WERI-Rb-1 (cell line): ENCODE data around the gene KCNQ4.

Experiments
- DNase-seq: peaks from one replicate; pipeline ENCODE4 v3.0.0-alpha.2; 2020
- H3K27ac ChIP-seq: fragments of 250-450 bp; sonication (Bioruptor Pico); 2 replicates; pipeline ENCODE4 v1.5.1; 2020; ENCODE audit warnings: mild to moderate bottlenecking, moderate library complexity
- H3K27me3 ChIP-seq: fragments of 250-450 bp; sonication (Bioruptor Pico); 2 replicates; pipeline ENCODE4 v1.5.1; 2021; ENCODE audit warnings: mild to moderate bottlenecking, low read depth, moderate library complexity; ENCODE audit not compliant: insufficient read depth, severe bottlenecking
- H3K36me3 ChIP-seq: fragments of 250-450 bp; sonication (Bioruptor Pico); 2 replicates; pipeline ENCODE4 v1.5.1; 2020; ENCODE audit warnings: mild to moderate bottlenecking, moderate library complexity
- H3K4me3 ChIP-seq: 2 replicates; pipeline ENCODE4 v1.5.1; 2011; ENCODE audit warnings: low read depth, mild to moderate bottlenecking, control low read depth, low read length
- H3K9me3 ChIP-seq: fragments of 250-450 bp; sonication (Bioruptor Pico); 2 replicates; pipeline ENCODE4 v1.5.1; 2021; ENCODE audit warnings: mild to moderate bottlenecking, moderate library complexity; ENCODE audit not compliant: severe bottlenecking
- CTCF ChIP-seq: IDR thresholded peaks from 2 replicates; pipeline ENCODE4 v1.5.1; 2011; ENCODE audit warnings: low read depth, mild to moderate bottlenecking, control low read depth, inconsistent platforms, low read length

The KCNQ4 gene

DNA sequence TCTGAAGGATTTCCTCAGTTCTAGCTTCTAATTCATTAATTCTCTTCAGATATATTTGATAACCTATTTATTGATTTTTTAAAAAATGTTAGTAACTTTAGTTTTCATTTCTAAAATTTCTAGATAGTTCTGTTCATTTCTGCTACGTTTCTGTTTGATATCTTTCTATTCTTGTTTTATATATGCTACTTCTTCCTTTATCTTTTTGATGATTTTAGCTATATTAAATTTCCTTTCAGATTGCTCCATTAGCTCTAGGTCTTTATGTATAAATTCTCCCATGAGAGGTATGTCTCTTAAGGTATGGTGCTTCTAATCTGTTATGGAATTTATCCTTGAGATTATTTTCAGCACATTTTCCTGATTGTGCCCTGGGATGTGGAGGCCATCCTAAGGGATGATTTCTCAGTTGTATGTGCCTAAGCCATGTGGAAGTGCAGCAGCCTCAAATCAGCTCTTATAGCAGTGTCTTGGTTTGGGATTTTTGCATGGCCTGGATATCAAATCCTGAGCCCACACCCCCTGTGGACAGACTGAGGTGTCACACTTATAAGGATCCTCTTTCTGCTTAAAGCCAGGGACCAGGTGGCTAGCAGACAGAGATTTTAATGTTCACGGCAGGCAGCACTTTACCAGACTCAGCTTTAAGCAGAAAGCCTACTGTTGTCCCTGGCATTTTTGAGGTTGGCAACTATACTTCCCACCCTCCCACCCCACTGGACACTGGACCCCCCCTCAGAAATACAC is 6.2 kb upstream of the KCNQ4 start:
- DNase-seq: no peak
- Histone ChIP-seq H3K9me3 (peaks cover 9% of the 10 kb centered on the region), H3K4me3 (no peak overlapping the region), H3K27ac (no peak overlapping the region), H3K36me3 (no peaks in the 10 kb centered on the region), H3K27me3 (peaks cover 3% of the 10 kb centered on the region)
- no peak for TF ChIP-seq CTCF

DNA sequence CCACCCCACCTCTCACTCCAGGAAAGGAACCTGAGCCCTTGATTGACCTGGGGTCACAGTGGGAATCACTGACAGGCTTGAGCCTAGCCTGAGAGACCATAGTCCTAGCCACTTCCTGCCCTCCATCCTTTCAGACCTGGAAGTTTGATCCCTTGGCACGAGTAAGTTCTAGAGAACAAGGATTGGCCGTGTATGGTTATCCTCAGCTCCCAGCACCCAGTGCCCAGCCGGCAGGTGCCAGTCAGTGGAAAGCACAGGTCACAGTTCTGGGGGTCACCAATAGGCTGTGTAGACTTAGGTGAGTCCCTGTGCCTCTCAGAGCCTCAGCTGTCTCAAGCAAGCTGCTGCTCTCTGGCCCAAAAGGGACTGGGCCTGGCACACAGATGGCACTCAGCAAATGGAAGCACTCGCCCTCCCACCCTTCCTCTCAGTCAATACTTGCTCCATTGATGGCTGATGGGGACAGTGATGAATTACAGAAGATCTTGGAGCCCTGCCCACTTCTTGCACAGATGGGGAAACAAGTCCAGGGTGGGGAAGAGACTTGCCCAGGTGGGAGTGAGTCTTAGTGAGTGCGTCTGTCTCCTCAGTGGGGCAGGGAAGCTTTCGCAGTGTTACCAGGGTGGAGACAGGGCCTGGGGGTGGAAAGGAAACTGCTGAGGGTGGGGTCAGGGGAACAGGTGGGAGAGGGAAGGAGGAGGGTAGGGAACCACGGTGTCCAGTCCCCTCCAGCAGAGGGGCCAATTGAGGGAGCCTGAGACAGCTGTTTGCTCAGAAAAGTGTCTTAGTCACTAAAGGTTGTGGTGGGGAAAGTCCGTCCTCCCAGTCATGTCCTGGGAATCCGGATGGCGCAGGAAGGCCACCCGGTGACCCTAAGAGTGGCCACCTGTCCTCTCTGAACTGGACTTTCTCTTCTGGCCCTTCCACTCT is 2.6 kb upstream of the KCNQ4 start:
- peaks cover 9% of the 10 kb centered on the region for H3K9me3 ChIP-seq
- no peak for DNase-seq
- no peaks in the 10 kb centered on the region for H3K36me3 ChIP-seq
- no peak overlapping the region for H3K27ac ChIP-seq
- TF ChIP-seq CTCF: no peak
- no peak overlapping the region for H3K4me3 ChIP-seq
- peaks cover 12% of the 10 kb centered on the region for H3K27me3 ChIP-seq

DNA sequence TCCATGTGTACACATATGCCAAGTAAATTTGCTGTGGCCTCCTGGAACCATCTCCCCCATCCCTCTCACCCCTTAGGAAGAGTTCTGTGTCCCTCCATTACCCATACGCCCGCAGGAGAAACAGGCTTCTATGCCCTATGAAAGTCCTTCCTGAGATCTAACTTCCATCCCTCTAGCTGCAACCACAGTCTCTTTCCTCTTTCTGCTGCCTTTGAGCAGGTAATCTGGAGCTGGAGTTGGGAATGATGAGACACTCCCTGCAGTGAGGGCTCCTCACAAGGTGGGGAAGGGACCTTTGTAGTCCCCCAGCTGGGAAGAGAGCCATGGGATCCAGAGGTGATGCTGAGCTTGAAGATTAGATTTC is 2.0 kb upstream of the KCNQ4 start:
- peaks cover 6% of the 10 kb centered on the region for H3K9me3 ChIP-seq
- no peak for DNase-seq
- no peaks in the 10 kb centered on the region for H3K36me3 ChIP-seq
- H3K27me3 ChIP-seq: peaks cover 12% of the 10 kb centered on the region
- no peak overlapping the region for H3K27ac ChIP-seq
- H3K4me3 ChIP-seq: no peak overlapping the region
- TF ChIP-seq CTCF: no peak

- Histone ChIP-seq H3K9me3 (peaks cover under 1% of the 10 kb centered on the region), H3K27me3 (peaks cover 12% of the 10 kb centered on the region), H3K27ac (no peak overlapping the region), H3K4me3 (peak overlapping the region; percentile 37), H3K36me3 (no peaks in the 10 kb centered on the region)
- TF ChIP-seq CTCF: peak; percentile 57
- DNase-seq: peak; percentile 59
Observed at GRCh38 chr1:40782371-40782956, 1.1 kb upstream of the KCNQ4 start.

DNA sequence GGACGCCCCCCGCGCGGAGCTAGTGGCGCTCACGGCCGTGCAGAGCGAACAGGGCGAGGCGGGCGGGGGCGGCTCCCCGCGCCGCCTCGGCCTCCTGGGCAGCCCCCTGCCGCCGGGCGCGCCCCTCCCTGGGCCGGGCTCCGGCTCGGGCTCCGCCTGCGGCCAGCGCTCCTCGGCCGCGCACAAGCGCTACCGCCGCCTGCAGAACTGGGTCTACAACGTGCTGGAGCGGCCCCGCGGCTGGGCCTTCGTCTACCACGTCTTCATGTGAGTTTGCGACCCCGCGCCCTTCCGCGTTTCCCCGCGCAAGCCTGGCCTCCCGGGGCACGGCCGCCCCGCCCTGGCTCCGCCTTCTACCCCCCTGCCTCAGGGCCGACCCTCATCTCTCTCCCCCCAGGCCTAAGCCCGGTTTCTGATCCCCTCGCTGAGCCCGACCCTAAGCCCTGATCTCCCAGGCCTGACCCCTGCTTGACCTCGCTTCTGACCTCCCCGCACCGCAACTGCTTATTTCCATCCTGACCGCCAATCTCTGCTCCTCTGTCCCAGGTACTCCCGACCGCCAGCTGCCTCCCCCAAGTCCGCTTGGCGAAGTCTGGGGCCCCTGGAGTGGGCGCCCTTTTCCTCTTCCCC is 669 bp downstream of the KCNQ4 start:
- Histone ChIP-seq H3K27me3 (peaks cover 12% of the 10 kb centered on the region), H3K9me3 (no peaks in the 10 kb centered on the region), H3K36me3 (no peaks in the 10 kb centered on the region), H3K27ac (no peak overlapping the region), H3K4me3 (peak overlapping the region; percentile 35)
- no peak for TF ChIP-seq CTCF
- no peak for DNase-seq
